Transverse colon (tissue), 3 donors: Measurements from ENCODE around the gene SYTL4.

ENCODE experiments used
- POLR2A ChIP-seq: fragments of 450-650 bp; IDR thresholded peaks from one replicate; pipeline ENCODE4 v1.6.1; 2016; ENCODE audit warnings: antibody characterized with exemption, mild to moderate bottlenecking, moderate library complexity
- POLR2AphosphoS5 ChIP-seq, 3 donors: sonication (generic); formaldehyde crosslinking; IDR thresholded peaks; one replicate each; pipeline ENCODE4 v1.6.1; 2016; ENCODE audit warnings: antibody characterized with exemption in 3 of 3

DNA sequence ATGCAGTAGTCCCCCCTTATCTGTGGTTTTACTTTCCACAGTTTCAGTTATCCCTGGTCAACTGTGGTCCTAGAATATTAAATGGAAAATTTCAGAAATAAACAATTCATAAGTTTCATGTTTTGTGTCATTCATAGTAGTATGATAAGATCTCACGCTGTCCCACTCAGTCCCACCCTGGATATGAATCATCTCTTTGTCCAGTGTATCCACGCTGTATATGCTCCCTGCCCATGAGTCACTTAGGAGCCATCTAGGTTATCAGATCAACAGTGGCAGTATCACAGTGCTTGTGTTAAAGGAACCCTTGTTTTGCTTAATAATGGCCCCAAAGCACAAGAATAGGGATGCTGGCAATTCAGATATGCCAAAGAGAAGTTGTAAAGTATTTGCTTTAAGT is 16.2 kb upstream of the SYTL4 start:
- TF ChIP-seq POLR2AphosphoS5 (IDR thresholded peaks at IDR 0.05) (no peak), POLR2A (no peak)
